Stimulated activated memory B cell treated with anti-CD40 and anti-IgM and Interleukin-4, amounts not matched to agents 10 μg/mL and 1 μg/mL and 100 μg/mL, for 72 hours (primary cell): ENCODE measurements around the gene PRSS23.
"Not testable (repeated sequence)": the region's sequence is repeated elsewhere in the genome, so short reads cannot be mapped to it uniquely, and the experiment has no call there.

Source experiments
- ATAC-seq: fragments of 150-1000 bp; cut with Tn5 transposase; 2 replicates; pipeline ENCODE4 v1.10.0; 2021
- H3K27ac Mint-ChIP-seq: one replicate; pipeline ENCODE4 v1.8.0; 2022; ENCODE audit warnings: mild to moderate bottlenecking, mixed read lengths
- H3K27me3 Mint-ChIP-seq: one replicate; pipeline ENCODE4 v1.8.0; 2022; ENCODE audit warnings: mixed read lengths
- H3K36me3 Mint-ChIP-seq: one replicate; pipeline ENCODE4 v1.8.0; 2022; ENCODE audit warnings: mixed read lengths
- H3K4me1 Mint-ChIP-seq: one replicate; pipeline ENCODE4 v1.8.0; 2022; ENCODE audit warnings: mixed read lengths
- H3K4me3 Mint-ChIP-seq: one replicate; pipeline ENCODE4 v1.8.0; 2022; ENCODE audit warnings: mild to moderate bottlenecking, moderate library complexity, mixed read lengths
- H3K9me3 Mint-ChIP-seq: one replicate; pipeline ENCODE4 v1.8.0; 2022; ENCODE audit warnings: mixed read lengths

Gene PRSS23

GRCh38 chr11:86818462-86819192 is 18.3 kb downstream of the PRSS23 start:
- Mint-ChIP-seq H3K27me3 (peaks cover 15% of the 10 kb centered on the region), H3K4me1 (no peaks in the 10 kb centered on the region), H3K27ac (no peak overlapping the region), H3K9me3 (no peaks in the 10 kb centered on the region), H3K36me3 (no peaks in the 10 kb centered on the region), H3K4me3 (no peak overlapping the region)
- ATAC-seq = no peak

DNA sequence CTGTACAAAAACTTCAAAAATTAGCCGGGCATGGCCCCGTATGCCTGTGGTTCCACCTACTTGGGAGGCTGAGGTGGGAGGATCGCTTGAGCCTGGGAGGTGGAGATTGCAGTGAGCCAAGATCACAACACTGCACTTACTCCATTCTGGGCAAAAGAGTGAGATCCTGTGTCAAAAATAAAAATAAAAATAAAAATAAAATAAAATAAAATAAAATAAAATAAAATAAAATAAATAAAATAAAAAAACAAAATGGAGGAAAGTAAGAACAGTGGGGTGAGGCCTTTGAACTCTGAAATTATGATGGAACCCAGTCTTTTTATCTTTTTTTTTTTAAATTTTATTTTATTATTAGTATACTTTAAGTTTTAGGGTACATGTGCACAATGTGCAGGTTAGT is 23.8 kb downstream of the PRSS23 start:
- H3K4me3 Mint-ChIP-seq, ATAC-seq, H3K27me3 Mint-ChIP-seq, H3K9me3 Mint-ChIP-seq, H3K4me1 Mint-ChIP-seq, H3K27ac Mint-ChIP-seq, H3K36me3 Mint-ChIP-seq: not testable (repeated sequence)

GRCh38 chr11:86834376-86834775 is 34.0 kb downstream of the PRSS23 start:
- not testable (repeated sequence) for H3K36me3 Mint-ChIP-seq, H3K4me3 Mint-ChIP-seq, H3K9me3 Mint-ChIP-seq, H3K4me1 Mint-ChIP-seq, H3K27ac Mint-ChIP-seq, ATAC-seq
- peaks cover 34% of the 10 kb centered on the region for H3K27me3 Mint-ChIP-seq

DNA sequence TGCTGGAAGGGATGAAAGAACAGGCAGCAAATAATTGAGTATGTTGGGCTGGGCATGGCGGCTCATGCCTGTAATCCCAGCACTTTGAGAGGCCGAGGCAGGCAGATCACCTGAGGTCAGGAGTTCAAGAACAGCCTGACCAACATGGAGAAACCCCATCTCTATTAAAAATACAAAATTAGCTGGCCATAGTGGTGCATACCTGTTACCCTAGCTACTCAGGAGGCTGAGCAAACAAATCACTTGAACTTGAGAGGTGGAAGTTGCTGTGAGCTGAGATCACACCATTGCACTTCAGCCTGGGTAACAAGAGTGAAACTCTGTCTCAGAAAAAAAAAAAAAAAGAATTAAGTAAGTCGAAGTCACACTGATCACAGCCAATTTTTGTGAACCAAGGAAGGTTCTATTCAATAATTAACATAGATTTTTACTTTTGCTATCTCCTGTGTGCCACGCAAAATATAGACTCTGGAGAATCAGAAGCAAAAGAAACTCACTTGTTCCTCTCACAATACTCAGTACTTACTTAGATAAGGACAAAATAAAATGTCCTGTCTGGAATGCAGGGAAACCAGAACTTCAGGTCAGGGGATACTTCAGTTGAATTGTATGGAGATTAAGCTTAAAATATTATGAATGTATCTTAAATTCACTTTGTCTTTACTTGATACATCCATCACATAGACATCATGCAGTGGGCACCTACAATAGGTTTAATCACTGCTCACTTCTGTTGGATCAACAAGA is 44.6 kb downstream of the PRSS23 start:
- not testable (repeated sequence) for H3K4me3 Mint-ChIP-seq, H3K27me3 Mint-ChIP-seq

GRCh38 chr11:86848132-86848531 is 47.8 kb downstream of the PRSS23 start:
- no peaks in the 10 kb centered on the region for H3K9me3 Mint-ChIP-seq
- H3K27ac Mint-ChIP-seq = no peak overlapping the region
- H3K36me3 Mint-ChIP-seq = no peaks in the 10 kb centered on the region
- H3K4me1 Mint-ChIP-seq = no peaks in the 10 kb centered on the region
- no peak overlapping the region for H3K4me3 Mint-ChIP-seq
- no peak for ATAC-seq
- no peaks in the 10 kb centered on the region for H3K27me3 Mint-ChIP-seq

More for the DNA sequence above, 44.6 kb downstream of the PRSS23 start:
- not testable (repeated sequence) for ATAC-seq, H3K27ac Mint-ChIP-seq, H3K9me3 Mint-ChIP-seq, H3K36me3 Mint-ChIP-seq, H3K4me1 Mint-ChIP-seq

DNA sequence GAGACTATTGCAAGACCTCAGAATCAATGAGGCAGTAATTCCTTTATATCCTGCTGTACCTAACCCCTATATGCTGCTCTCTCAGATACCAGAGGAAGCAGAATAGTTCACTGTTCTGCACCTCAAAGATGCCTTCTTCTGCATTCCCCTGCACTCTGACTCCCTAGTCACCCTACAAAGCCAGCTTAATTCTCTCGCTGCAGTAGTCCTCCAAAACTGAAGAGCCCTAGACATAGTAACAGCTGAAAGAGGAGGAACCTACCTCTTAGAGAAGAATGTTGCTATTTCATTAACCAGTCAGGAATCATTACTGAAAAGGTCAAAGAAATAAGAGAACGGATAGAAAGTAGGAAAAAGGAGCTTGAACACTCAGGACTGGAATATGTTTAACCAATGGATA is 49.3 kb downstream of the PRSS23 start:
- Mint-ChIP-seq H3K4me1 (no peaks in the 10 kb centered on the region), H3K27me3 (no peaks in the 10 kb centered on the region), H3K36me3 (no peaks in the 10 kb centered on the region), H3K9me3 (no peaks in the 10 kb centered on the region), H3K4me3 (no peak overlapping the region), H3K27ac (no peak overlapping the region)
- ATAC-seq = no peak
